ENCODE results near the gene REXO2.

- TF ChIP-seq CTCF (IDR thresholded peaks at IDR 0.05) (no peak), EZH2 (IDR thresholded peaks at IDR 0.05; ENCODE audit: borderline replicate concordance, insufficient read depth, low read depth, low read length, poor library complexity, severe bottlenecking) (no peak)
These were observed 42.8 kb downstream of the REXO2 start for GRCh38 chr11:114482114-114482513.
